CD4-positive, alpha-beta T cell treated with Interferon alpha-2 for 1 hour (primary cell): Measurements from ENCODE around the gene PDLIM1.

Experiments
- DNase-seq, 2 donors: peaks; one replicate each; pipeline ENCODE4 v3.0.0-alpha.2; 2020 to 2022

Gene PDLIM1

GRCh38 chr10:95196046-95196445, 94.8 kb downstream of the PDLIM1 start:
- DNase-seq, result no peak

GRCh38 chr10:95193944-95194343, 96.9 kb downstream of the PDLIM1 start, which contains the start of gene ACSM6:
ACSM6 (plus strand) TSS chr10:95194238; CDS start chr10:95194486, 248 bp downstream.
- DNase-seq, result no peak

DNA sequence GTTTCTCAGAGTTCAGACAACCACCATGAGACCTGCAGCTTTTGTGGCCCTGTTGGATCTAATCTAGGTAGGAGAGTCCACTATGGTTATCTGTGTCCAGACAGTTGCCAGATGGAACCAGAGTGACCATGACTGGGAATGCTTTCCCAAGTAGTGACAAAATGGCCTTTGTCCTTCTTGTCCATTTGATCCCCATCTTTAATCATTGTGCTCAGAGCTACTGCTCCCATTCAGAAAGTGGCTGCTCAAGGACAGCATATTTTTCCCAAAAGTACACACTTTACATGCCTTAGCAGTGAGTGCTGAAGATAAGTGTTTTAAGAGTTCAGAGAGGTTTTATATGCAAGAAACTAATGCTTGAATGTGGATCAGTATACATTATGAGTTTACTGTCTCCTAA, 102.2 kb downstream of the PDLIM1 start:
- no peak for DNase-seq

DNA sequence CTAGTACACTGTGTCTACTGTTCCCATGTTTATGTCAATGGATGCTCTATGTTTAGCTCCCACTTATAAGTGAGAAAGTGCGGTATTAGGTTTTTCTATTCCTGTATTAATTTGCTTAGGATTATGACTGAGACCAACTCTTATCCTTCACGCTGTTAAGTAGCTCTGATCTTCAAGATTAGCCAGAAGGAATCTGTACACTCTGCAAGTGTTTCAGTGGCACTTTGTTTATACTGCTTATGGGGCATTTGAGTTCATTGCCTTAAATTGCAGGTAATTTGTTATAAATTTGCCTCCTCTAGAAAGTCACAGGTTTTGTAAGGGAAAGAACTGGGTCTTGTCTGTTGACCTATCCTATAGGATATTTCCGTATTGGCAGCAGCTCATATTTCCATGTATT, 103.2 kb downstream of the PDLIM1 start:
- no peak for DNase-seq
